Breast epithelium (tissue), 3 donors: ENCODE data around the gene C2orf74.

Experiments used
- POLR2A ChIP-seq: fragments of 450-650 bp; IDR thresholded peaks from one replicate; pipeline ENCODE4 v1.6.1; 2016; ENCODE audit warnings: antibody characterized with exemption, mild to moderate bottlenecking, moderate library complexity
- POLR2AphosphoS5 ChIP-seq, 3 donors: sonication (generic); formaldehyde crosslinking; IDR thresholded peaks; one replicate each; pipeline ENCODE4 v1.6.1; 2017; ENCODE audit warnings: antibody characterized with exemption in 3 of 3
- TF ChIP-seq, protein P1 (sequence below), 3 donors: fragments of 450-650 bp; IDR thresholded peaks; one replicate each; pipeline ENCODE4 v1.5.1; 2016 to 2017; ENCODE audit warnings: antibody characterized with exemption in 3 of 3, mild to moderate bottlenecking in 3 of 3, moderate library complexity in 3 of 3

DNA sequence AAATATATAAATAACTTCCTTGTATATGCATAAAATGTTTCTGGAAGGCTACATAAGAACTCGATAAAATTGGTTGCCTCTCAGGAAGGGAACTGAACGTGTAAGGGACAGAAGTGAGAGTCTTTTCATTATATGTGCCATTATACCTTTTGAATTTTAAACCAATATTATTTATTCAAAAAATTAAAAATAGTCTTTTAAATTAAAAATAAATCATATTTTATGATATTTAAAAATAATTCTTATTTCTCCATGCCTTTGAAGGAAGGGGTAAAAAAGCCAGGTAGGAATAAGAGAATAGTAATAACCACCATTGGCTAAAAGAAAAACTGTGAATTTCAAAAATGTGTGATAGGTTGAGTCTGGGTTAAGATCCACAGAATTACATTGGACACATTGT is 45.7 kb upstream of the C2orf74 start:
- TF ChIP-seq, protein P1, sequence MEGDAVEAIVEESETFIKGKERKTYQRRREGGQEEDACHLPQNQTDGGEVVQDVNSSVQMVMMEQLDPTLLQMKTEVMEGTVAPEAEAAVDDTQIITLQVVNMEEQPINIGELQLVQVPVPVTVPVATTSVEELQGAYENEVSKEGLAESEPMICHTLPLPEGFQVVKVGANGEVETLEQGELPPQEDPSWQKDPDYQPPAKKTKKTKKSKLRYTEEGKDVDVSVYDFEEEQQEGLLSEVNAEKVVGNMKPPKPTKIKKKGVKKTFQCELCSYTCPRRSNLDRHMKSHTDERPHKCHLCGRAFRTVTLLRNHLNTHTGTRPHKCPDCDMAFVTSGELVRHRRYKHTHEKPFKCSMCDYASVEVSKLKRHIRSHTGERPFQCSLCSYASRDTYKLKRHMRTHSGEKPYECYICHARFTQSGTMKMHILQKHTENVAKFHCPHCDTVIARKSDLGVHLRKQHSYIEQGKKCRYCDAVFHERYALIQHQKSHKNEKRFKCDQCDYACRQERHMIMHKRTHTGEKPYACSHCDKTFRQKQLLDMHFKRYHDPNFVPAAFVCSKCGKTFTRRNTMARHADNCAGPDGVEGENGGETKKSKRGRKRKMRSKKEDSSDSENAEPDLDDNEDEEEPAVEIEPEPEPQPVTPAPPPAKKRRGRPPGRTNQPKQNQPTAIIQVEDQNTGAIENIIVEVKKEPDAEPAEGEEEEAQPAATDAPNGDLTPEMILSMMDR (IDR thresholded peaks at IDR 0.05): no peak
- TF ChIP-seq POLR2AphosphoS5 (IDR thresholded peaks at IDR 0.05) (no peak), POLR2A (no peak)
